GM23338 (cell line): ENCODE data around the gene SLFN12L. TPM values are rescaled to one million over a fixed set of nuclear protein-coding genes. Genes with fewer than 3 reads are reported as not detected.

ENCODE experiments used
- ATAC-seq: fragments of 200-7000 bp; cut with Tn5 transposase; 3 replicates; pipeline ENCODE4 v1.9.1; 2020
- DNase-seq: peaks from one replicate; pipeline ENCODE4 v3.0.0-alpha.2; 2015; ENCODE audit warnings: low spot score
- H2AFZ ChIP-seq: fragments of 200-600 bp; sonication (generic); 2 replicates; pipeline ENCODE4 v1.8.0; 2016; ENCODE audit warnings: antibody characterized with exemption, mild to moderate bottlenecking, moderate library complexity
- H3F3A ChIP-seq: fragments of 200-600 bp; sonication (generic); replicated peaks from 2 replicates; pipeline ENCODE4 v1.8.0; 2017; ENCODE audit warnings: antibody characterized with exemption, mixed run types, low read depth
- H3K27ac ChIP-seq: fragments of 200-600 bp; sonication (generic); 2 replicates; pipeline ENCODE4 v1.6.1; 2016; ENCODE audit warnings: low read depth
- H3K27me3 ChIP-seq: fragments of 200-600 bp; sonication (generic); 2 replicates; pipeline ENCODE4 v1.8.0; 2016; ENCODE audit warnings: mild to moderate bottlenecking, mixed run types, moderate library complexity; ENCODE audit not compliant: insufficient read depth
- H3K36me3 ChIP-seq: fragments of 200-600 bp; sonication (generic); 2 replicates; pipeline ENCODE4 v1.8.0; 2016; ENCODE audit warnings: mild to moderate bottlenecking; ENCODE audit not compliant: insufficient read depth
- H3K4me1 ChIP-seq: fragments of 200-600 bp; sonication (generic); 2 replicates; pipeline ENCODE4 v1.8.0; 2016; ENCODE audit warnings: mild to moderate bottlenecking, moderate library complexity; ENCODE audit not compliant: insufficient read depth
- H3K4me2 ChIP-seq: fragments of 200-600 bp; sonication (generic); 2 replicates; pipeline ENCODE4 v1.7.1; 2017; ENCODE audit warnings: mixed run types
- H3K4me3 ChIP-seq: fragments of 200-600 bp; sonication (generic); 2 replicates; pipeline ENCODE4 v1.6.1; 2016; ENCODE audit warnings: mixed run types
- H3K79me2 ChIP-seq: fragments of 200-600 bp; sonication (generic); replicated peaks from 2 replicates; pipeline ENCODE4 v1.8.0; 2017; ENCODE audit warnings: mild to moderate bottlenecking; ENCODE audit not compliant: insufficient read depth
- H3K9me2 ChIP-seq: fragments of 200-600 bp; sonication (generic); 2 replicates; pipeline ENCODE4 v1.8.0; 2017; ENCODE audit not compliant: insufficient read depth
- H4K20me1 ChIP-seq: fragments of 200-600 bp; sonication (generic); replicated peaks from 2 replicates; pipeline ENCODE4 v1.8.0; 2017; ENCODE audit warnings: mild to moderate bottlenecking; ENCODE audit not compliant: insufficient read depth
- H3K27ac Mint-ChIP-seq: 2 replicates; pipeline ENCODE4 v1.8.0; 2020; ENCODE audit warnings: inconsistent platforms, mild to moderate bottlenecking, moderate library complexity, mixed read lengths
- H3K27me3 Mint-ChIP-seq: 3 replicates; pipeline ENCODE4 v1.8.0; 2022; ENCODE audit warnings: low read depth, mild to moderate bottlenecking, moderate library complexity, mixed read lengths, inconsistent platforms; ENCODE audit not compliant: insufficient read depth, poor library complexity
- H3K36me3 Mint-ChIP-seq: 3 replicates; pipeline ENCODE4 v1.8.0; 2021; ENCODE audit warnings: low read depth, mild to moderate bottlenecking, inconsistent platforms, moderate library complexity, mixed read lengths
- H3K4me1 Mint-ChIP-seq: 3 replicates; pipeline ENCODE4 v1.8.0; 2020; ENCODE audit warnings: mild to moderate bottlenecking, inconsistent platforms, mixed read lengths
- H3K4me3 Mint-ChIP-seq: 3 replicates; pipeline ENCODE4 v1.8.0; 2021; ENCODE audit warnings: moderate library complexity, mild to moderate bottlenecking, inconsistent platforms, mixed read lengths
- H3K9me3 Mint-ChIP-seq: 3 replicates; pipeline ENCODE4 v1.8.0; 2020; ENCODE audit warnings: moderate library complexity, mild to moderate bottlenecking, inconsistent platforms, mixed read lengths
- EZH2 ChIP-seq: fragments of 200-600 bp; sonication (generic); IDR thresholded peaks from one replicate; pipeline ENCODE4 v1.8.0; 2017; ENCODE audit warnings: antibody characterized with exemption, mild to moderate bottlenecking, low read depth; ENCODE audit not compliant: unreplicated experiment
- EZH2phosphoT487 ChIP-seq: fragments of 200-600 bp; sonication (generic); IDR thresholded peaks from one replicate; pipeline ENCODE4 v1.8.1; 2018; ENCODE audit warnings: antibody characterized with exemption; ENCODE audit not compliant: unreplicated experiment
- JUNB ChIP-seq: IDR thresholded peaks from one replicate; pipeline ENCODE4 v1.6.1; 2016; ENCODE audit warnings: antibody characterized with exemption; ENCODE audit not compliant: unreplicated experiment
- STAT1 ChIP-seq: IDR thresholded peaks from one replicate; pipeline ENCODE4 v1.6.1; 2016; ENCODE audit warnings: antibody characterized with exemption; ENCODE audit not compliant: unreplicated experiment
- ZNF114 ChIP-seq: fragments of 250-450 bp; sonication (Bioruptor Pico); IDR thresholded peaks from 2 replicates; pipeline ENCODE4 v1.5.0; 2020; ENCODE audit warnings: mild to moderate bottlenecking, moderate library complexity
- ZNF331 ChIP-seq: fragments of 250-450 bp; sonication (Bioruptor Pico); IDR thresholded peaks from 2 replicates; pipeline ENCODE4 v1.5.0; 2020; ENCODE audit warnings: low read depth, mild to moderate bottlenecking, moderate library complexity
- polyA plus RNA-seq: library from polyadenylated mRNA; unstranded; fragments of >200 nt; fragmentation: Nextera tagmentation; extraction: Ambion mirVana; gene quantifications from 2 replicates; pipeline ENCODE4 v1.2.1, GENCODE V29; 2016
- total RNA-seq: library from RNA; depleted of rRNA; stranded (reverse); fragments of >200 nt; shearing (Covaris generic); gene quantifications from 2 replicates; pipeline ENCODE4 v1.2.3, GENCODE V29; 2014
- TF ChIP-seq, protein P1 (sequence below), 2 experiments: fragments of 200-600 bp in 1 of 2; sonication (generic) in 1 of 2; conservative IDR thresholded peaks; 2 replicates each; pipeline versions ENCODE4 v1.5.1 to v1.6.1; 2016 to 2017; ENCODE audit warnings: antibody characterized with exemption in 2 of 2, low read depth in 2 of 2, mild to moderate bottlenecking in 2 of 2, moderate library complexity in 1 of 2
- TF ChIP-seq, protein P2 (sequence below): IDR thresholded peaks from one replicate; pipeline ENCODE4 v1.6.1; 2018; ENCODE audit warnings: antibody characterized with exemption; ENCODE audit not compliant: unreplicated experiment

The SLFN12L gene
- total and polyA plus RNA-seq, 2 experiments from 2014 or later = not detected

DNA sequence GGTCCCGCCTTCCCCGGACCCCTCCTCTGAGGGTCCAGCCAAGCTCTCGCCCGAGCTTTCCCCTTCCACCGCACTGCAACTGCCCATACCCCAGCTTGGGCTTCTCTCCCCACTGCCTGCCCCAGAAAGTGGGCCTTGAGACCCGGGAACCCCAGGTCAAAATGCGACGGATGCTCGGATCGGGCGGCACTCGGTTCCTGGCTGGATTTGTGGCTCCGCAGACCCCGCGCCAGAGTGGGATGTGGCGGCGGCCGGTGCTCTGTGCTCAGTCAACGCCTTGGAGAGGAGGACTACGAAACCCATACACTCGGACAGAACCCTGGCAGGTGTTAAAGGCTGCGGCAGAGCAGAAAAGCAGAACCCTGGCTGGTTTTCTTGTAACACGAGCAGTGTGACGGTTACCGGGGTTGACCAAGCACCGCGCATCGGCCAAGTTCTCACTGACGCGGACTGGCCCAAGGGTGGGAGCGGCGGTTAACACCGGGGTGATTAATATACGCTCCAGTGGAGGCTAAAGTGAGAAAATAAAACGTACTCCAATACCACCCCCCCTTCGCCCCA lies 88.0 kb downstream of the SLFN12L start:
- no peaks in the 10 kb centered on the region for H3K9me2 ChIP-seq
- TF ChIP-seq STAT1 (no peak), EZH2 (peak; percentile 82)

DNA sequence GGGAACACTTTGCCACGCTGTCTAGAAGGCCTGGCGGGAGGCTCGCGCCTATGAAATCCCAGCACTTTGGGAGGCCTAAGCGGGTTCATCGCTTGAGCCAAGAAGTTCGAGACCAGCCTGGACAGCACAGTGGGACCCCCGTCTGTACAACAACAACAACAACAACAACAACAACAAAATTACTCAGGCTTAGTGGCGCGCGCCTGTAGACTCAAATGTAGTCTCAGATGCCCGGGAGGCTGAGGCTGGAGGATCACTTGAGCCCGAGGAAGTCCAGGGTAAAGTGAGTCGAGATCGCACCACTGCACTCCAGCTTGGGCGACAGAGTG lies 88.6 kb downstream of the SLFN12L start:
- Histone ChIP-seq H3K79me2 (no peaks in the 10 kb centered on the region), H3K4me2 (peak overlapping the region; percentile 76; the same call in 1 of the 2 replicates), H3K27ac (no peak overlapping the region), H4K20me1 (peaks cover 17% of the 10 kb centered on the region; the same call in 1 of the 2 replicates), H3K27me3 (peaks cover 100% of the 10 kb centered on the region), H2AFZ (peak overlapping the region; percentile 92; the same call in 1 of the 2 replicates), H3K9me2 (no peaks in the 10 kb centered on the region), H3K36me3 (no peaks in the 10 kb centered on the region), H3K4me3 (peak overlapping the region; percentile 55), H3F3A (peaks cover 6% of the 10 kb centered on the region; the same call in 1 of the 2 replicates), H3K4me1 (peaks cover 38% of the 10 kb centered on the region)
- ATAC-seq (no peak), DNase-seq (no peak)
- no peak overlapping the region for H3K27ac Mint-ChIP-seq
- peaks cover 68% of the 10 kb centered on the region for H3K27me3 Mint-ChIP-seq
- H3K36me3 Mint-ChIP-seq = no peaks in the 10 kb centered on the region; the same call in 2 of the 3 replicates
- H3K9me3 Mint-ChIP-seq = no peaks in the 10 kb centered on the region
- TF ChIP-seq ZNF114 (CRISPR knock-in tag) = no peak
- TF ChIP-seq EZH2 = no peak
- no peak for TF ChIP-seq STAT1
- TF ChIP-seq EZH2phosphoT487 = no peak
- TF ChIP-seq, protein P1, sequence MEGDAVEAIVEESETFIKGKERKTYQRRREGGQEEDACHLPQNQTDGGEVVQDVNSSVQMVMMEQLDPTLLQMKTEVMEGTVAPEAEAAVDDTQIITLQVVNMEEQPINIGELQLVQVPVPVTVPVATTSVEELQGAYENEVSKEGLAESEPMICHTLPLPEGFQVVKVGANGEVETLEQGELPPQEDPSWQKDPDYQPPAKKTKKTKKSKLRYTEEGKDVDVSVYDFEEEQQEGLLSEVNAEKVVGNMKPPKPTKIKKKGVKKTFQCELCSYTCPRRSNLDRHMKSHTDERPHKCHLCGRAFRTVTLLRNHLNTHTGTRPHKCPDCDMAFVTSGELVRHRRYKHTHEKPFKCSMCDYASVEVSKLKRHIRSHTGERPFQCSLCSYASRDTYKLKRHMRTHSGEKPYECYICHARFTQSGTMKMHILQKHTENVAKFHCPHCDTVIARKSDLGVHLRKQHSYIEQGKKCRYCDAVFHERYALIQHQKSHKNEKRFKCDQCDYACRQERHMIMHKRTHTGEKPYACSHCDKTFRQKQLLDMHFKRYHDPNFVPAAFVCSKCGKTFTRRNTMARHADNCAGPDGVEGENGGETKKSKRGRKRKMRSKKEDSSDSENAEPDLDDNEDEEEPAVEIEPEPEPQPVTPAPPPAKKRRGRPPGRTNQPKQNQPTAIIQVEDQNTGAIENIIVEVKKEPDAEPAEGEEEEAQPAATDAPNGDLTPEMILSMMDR (conservative IDR thresholded peaks at IDR 0.05; ENCODE audit: low read depth in 2 of 2) = no peak
- no peak for TF ChIP-seq JUNB
- TF ChIP-seq, protein P2, sequence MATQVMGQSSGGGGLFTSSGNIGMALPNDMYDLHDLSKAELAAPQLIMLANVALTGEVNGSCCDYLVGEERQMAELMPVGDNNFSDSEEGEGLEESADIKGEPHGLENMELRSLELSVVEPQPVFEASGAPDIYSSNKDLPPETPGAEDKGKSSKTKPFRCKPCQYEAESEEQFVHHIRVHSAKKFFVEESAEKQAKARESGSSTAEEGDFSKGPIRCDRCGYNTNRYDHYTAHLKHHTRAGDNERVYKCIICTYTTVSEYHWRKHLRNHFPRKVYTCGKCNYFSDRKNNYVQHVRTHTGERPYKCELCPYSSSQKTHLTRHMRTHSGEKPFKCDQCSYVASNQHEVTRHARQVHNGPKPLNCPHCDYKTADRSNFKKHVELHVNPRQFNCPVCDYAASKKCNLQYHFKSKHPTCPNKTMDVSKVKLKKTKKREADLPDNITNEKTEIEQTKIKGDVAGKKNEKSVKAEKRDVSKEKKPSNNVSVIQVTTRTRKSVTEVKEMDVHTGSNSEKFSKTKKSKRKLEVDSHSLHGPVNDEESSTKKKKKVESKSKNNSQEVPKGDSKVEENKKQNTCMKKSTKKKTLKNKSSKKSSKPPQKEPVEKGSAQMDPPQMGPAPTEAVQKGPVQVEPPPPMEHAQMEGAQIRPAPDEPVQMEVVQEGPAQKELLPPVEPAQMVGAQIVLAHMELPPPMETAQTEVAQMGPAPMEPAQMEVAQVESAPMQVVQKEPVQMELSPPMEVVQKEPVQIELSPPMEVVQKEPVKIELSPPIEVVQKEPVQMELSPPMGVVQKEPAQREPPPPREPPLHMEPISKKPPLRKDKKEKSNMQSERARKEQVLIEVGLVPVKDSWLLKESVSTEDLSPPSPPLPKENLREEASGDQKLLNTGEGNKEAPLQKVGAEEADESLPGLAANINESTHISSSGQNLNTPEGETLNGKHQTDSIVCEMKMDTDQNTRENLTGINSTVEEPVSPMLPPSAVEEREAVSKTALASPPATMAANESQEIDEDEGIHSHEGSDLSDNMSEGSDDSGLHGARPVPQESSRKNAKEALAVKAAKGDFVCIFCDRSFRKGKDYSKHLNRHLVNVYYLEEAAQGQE = no peak
- TF ChIP-seq ZNF331 (CRISPR knock-in tag) = no peak
- H3K4me3 Mint-ChIP-seq = peak overlapping the region; percentile 76
- H3K4me1 Mint-ChIP-seq = peaks cover 32% of the 10 kb centered on the region

More for the DNA sequence above, 88.0 kb downstream of the SLFN12L start:
- Histone ChIP-seq H3K27ac (no peak overlapping the region), H3K27me3 (peaks cover 100% of the 10 kb centered on the region), H3F3A (peaks cover 6% of the 10 kb centered on the region; the same call in 1 of the 2 replicates), H3K36me3 (no peaks in the 10 kb centered on the region), H3K4me1 (peaks cover 38% of the 10 kb centered on the region), H3K79me2 (no peaks in the 10 kb centered on the region), H4K20me1 (peaks cover 17% of the 10 kb centered on the region; the same call in 1 of the 2 replicates), H2AFZ (peak overlapping the region; percentile 92), H3K4me2 (peak overlapping the region; percentile 76), H3K4me3 (peak overlapping the region; percentile 55)
- ATAC-seq = peak; percentile 40
- Mint-ChIP-seq H3K27ac (no peak overlapping the region), H3K4me1 (peaks cover 32% of the 10 kb centered on the region), H3K36me3 (no peaks in the 10 kb centered on the region; the same call in 2 of the 3 replicates), H3K27me3 (peaks cover 68% of the 10 kb centered on the region), H3K4me3 (peak overlapping the region; percentile 76), H3K9me3 (no peaks in the 10 kb centered on the region)
- DNase-seq = peak; percentile 54
